Osteoblast (primary cell): ENCODE data around the gene C4orf50. TPM values are rescaled to one million over a fixed set of nuclear protein-coding genes. Genes with fewer than 3 reads are reported as not detected.

ENCODE experiments used
- DNase-seq: peaks from one replicate; pipeline ENCODE4 v3.0.0; 2011; ENCODE audit warnings: low spot score, mixed read lengths; ENCODE audit not compliant: insufficient read length; ENCODE audit errors: missing footprints
- H2AFZ ChIP-seq: 2 replicates; pipeline ENCODE4 v1.6.0; 2011; ENCODE audit warnings: mild to moderate bottlenecking, low read length
- H3K27ac ChIP-seq: 2 replicates; pipeline ENCODE4 v1.5.1; 2011; ENCODE audit warnings: mild to moderate bottlenecking, low read depth, low read length, moderate library complexity
- H3K27me3 ChIP-seq: 2 replicates; pipeline ENCODE4 v1.6.0; 2012; ENCODE audit warnings: mild to moderate bottlenecking, control low read depth, inconsistent platforms, low read length, moderate library complexity; ENCODE audit not compliant: insufficient read depth
- H3K36me3 ChIP-seq: 2 replicates; pipeline ENCODE4 v1.5.1; 2011; ENCODE audit warnings: mild to moderate bottlenecking, low read length, control low read depth, moderate library complexity; ENCODE audit not compliant: insufficient read depth
- H3K4me1 ChIP-seq: 2 replicates; pipeline ENCODE4 v1.5.1; 2011; ENCODE audit warnings: mild to moderate bottlenecking, low read length, control low read depth, moderate library complexity; ENCODE audit not compliant: insufficient read depth
- H3K4me2 ChIP-seq: 2 replicates; pipeline ENCODE4 v1.6.0; 2011; ENCODE audit warnings: mild to moderate bottlenecking, low read length; ENCODE audit not compliant: insufficient read depth
- H3K4me3 ChIP-seq: fragments of 200-600 bp; sonication (generic); 3 replicates; pipeline ENCODE4 v1.5.1; 2012; ENCODE audit warnings: mild to moderate bottlenecking, low read length, inconsistent platforms; ENCODE audit not compliant: insufficient read depth
- H3K79me2 ChIP-seq: 2 replicates; pipeline ENCODE4 v1.6.0; 2012; ENCODE audit warnings: mild to moderate bottlenecking, low read length, control low read depth, inconsistent platforms; ENCODE audit not compliant: insufficient read depth
- H3K9me3 ChIP-seq: 2 replicates; pipeline ENCODE4 v1.5.1; 2011; ENCODE audit warnings: low read depth, low read length, control low read depth
- H4K20me1 ChIP-seq: 2 replicates; pipeline ENCODE4 v1.6.0; 2012; ENCODE audit warnings: mild to moderate bottlenecking, low read length, control low read depth; ENCODE audit not compliant: insufficient read depth
- total RNA-seq: library from RNA; depleted of rRNA; stranded (reverse); fragments of >200 nt; gene quantifications from 2 replicates; pipeline ENCODE4 v1.2.3, GENCODE V29; 2012
- TF ChIP-seq, protein P1 (sequence below): IDR thresholded peaks from 2 replicates; pipeline ENCODE4 v1.5.1; 2011; ENCODE audit warnings: mild to moderate bottlenecking, low read depth, low read length, moderate library complexity; ENCODE audit errors: extremely low read depth

C4orf50 gene
- total RNA-seq, 1 donor, result not detected

DNA sequence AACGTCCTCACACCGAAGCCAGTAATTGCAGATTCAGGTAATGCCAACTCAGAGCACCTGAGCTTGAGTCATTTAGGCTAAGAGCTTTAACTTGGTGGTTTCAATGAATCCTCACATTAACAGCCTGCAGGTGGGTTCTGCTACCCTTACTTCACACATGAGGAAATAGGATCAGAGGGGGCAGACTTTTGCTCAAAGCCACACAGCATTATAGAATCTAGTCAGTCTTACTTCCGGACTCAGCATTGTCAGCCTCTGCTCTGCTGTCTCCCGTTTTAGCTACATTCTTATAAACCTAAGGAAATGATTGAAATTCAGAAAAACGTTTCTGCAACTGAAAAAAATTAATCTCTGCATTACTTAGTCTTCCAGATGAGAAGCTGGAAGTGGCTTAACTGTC is 6.0 kb downstream of the C4orf50 start:
- peaks cover 4% of the 10 kb centered on the region for H3K27me3 ChIP-seq
- no peaks in the 10 kb centered on the region for H4K20me1 ChIP-seq
- DNase-seq, result peak; percentile 62
- no peak overlapping the region for H3K4me2 ChIP-seq
- H3K79me2 ChIP-seq, result no peaks in the 10 kb centered on the region
- H2AFZ ChIP-seq, result no peak overlapping the region
- H3K4me1 ChIP-seq, result no peaks in the 10 kb centered on the region
- H3K27ac ChIP-seq, result no peak overlapping the region
- H3K36me3 ChIP-seq, result no peaks in the 10 kb centered on the region
- TF ChIP-seq, protein P1, sequence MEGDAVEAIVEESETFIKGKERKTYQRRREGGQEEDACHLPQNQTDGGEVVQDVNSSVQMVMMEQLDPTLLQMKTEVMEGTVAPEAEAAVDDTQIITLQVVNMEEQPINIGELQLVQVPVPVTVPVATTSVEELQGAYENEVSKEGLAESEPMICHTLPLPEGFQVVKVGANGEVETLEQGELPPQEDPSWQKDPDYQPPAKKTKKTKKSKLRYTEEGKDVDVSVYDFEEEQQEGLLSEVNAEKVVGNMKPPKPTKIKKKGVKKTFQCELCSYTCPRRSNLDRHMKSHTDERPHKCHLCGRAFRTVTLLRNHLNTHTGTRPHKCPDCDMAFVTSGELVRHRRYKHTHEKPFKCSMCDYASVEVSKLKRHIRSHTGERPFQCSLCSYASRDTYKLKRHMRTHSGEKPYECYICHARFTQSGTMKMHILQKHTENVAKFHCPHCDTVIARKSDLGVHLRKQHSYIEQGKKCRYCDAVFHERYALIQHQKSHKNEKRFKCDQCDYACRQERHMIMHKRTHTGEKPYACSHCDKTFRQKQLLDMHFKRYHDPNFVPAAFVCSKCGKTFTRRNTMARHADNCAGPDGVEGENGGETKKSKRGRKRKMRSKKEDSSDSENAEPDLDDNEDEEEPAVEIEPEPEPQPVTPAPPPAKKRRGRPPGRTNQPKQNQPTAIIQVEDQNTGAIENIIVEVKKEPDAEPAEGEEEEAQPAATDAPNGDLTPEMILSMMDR, result no peak
- no peak overlapping the region for H3K4me3 ChIP-seq
- no peaks in the 10 kb centered on the region for H3K9me3 ChIP-seq

DNA sequence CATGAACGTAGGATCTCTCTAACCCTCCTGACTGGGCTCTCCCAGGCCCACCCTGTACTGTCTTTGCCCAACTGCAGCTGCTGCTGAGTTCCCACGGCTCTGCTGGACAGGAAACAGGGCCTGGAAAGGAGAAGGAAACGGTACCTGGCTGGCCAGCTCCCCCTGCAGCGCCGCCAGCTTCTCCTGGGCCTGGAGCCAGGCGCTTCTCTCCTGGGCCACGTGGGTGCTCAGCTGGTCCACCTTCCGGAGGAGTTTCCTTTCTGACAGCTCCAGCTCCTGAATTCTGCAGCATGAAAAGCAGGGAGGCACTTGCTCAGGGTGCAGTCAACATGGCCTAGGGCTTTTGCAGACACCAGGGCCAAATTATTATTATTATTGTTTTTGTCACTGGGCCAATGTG is 6.5 kb downstream of the C4orf50 start:
- Histone ChIP-seq H3K27me3 (peaks cover 4% of the 10 kb centered on the region), H3K79me2 (no peaks in the 10 kb centered on the region), H3K4me3 (no peak overlapping the region), H3K4me2 (no peak overlapping the region), H3K4me1 (no peaks in the 10 kb centered on the region), H3K36me3 (no peaks in the 10 kb centered on the region), H2AFZ (no peak overlapping the region), H3K27ac (no peak overlapping the region), H3K9me3 (no peaks in the 10 kb centered on the region), H4K20me1 (no peaks in the 10 kb centered on the region)
- TF ChIP-seq, protein P1, result no peak
- peak; percentile 72 for DNase-seq

- Histone ChIP-seq H3K27me3 (peaks cover 4% of the 10 kb centered on the region), H3K4me2 (no peak overlapping the region), H3K27ac (no peak overlapping the region), H3K4me1 (no peaks in the 10 kb centered on the region), H3K36me3 (no peaks in the 10 kb centered on the region), H3K4me3 (no peak overlapping the region), H3K79me2 (no peaks in the 10 kb centered on the region), H3K9me3 (no peaks in the 10 kb centered on the region), H2AFZ (no peak overlapping the region), H4K20me1 (no peaks in the 10 kb centered on the region)
- DNase-seq, result peak; percentile 79
- TF ChIP-seq, protein P1, result no peak
These were observed 7.0 kb downstream of the C4orf50 start for GRCh38 chr4:6011271-6011671.

GRCh38 chr4:6010789-6011188 is 7.4 kb downstream of the C4orf50 start:
- peaks cover 4% of the 10 kb centered on the region for H3K27me3 ChIP-seq

More at GRCh38 chr4:6010789-6011188, 7.4 kb downstream of the C4orf50 start:
- H3K27ac ChIP-seq, result no peak overlapping the region
- no peaks in the 10 kb centered on the region for H3K9me3 ChIP-seq
- H3K4me1 ChIP-seq, result no peaks in the 10 kb centered on the region
- no peaks in the 10 kb centered on the region for H3K36me3 ChIP-seq
- no peak overlapping the region for H3K4me3 ChIP-seq
- H4K20me1 ChIP-seq, result no peaks in the 10 kb centered on the region
- TF ChIP-seq, protein P1, result no peak
- no peak overlapping the region for H2AFZ ChIP-seq
- DNase-seq, result peak; percentile 68
- no peaks in the 10 kb centered on the region for H3K79me2 ChIP-seq
- no peak overlapping the region for H3K4me2 ChIP-seq
